ENCODE data around the gene B9D1.
A peak's percentile ranks its signal among the peaks of the same experiment; 100 is the strongest.

B9D1 gene

DNA sequence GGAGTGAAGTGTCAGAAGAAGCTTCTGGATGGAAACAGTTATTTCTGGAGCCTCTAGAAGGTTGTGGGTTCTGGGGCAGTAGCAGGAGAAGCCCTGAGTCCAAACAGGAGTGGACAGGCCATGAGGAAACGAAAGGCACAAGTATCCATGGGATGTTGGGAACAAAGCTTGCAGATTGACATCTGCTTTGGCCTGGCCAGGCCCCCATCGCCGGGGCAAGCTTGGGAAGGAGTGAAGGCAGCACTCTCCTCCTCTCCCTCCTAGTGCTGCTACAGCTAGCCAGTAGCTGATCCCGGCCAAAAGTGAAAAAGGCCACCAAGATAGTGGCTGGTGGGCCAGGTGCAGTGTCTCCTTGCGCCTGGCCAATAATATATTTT is 40.4 kb downstream of the B9D1 start:
- no peak for DNase-seq (ENCODE audit: extremely low spot score)
- POLR2A ChIA-PET: interaction anchor here (0.9 kb wide), 1 partner anchor 56 kb away, joined by 3 read pairs; no protein-coding TSS in a partner anchor
- TF ChIP-seq FOXK2 (IDR thresholded peaks at IDR 0.05): no peak
- TF ChIP-seq L3MBTL2 (conservative IDR thresholded peaks at IDR 0.05): no peak
- TF ChIP-seq TARDBP (IDR thresholded peaks at IDR 0.05): no peak
- no peak for TF ChIP-seq FOXM1 (IDR thresholded peaks at IDR 0.05; ENCODE audit: borderline replicate concordance)
- TF ChIP-seq ARNT (IDR thresholded peaks at IDR 0.05): no peak
- TF ChIP-seq FOXA1 (IDR thresholded peaks at IDR 0.05): no peak
- TF ChIP-seq CTBP1 (IDR thresholded peaks at IDR 0.05; ENCODE audit: borderline replicate concordance): no peak
- no peak for TF ChIP-seq LEF1 (IDR thresholded peaks at IDR 0.05; ENCODE audit: borderline replicate concordance)
- no peak for TF ChIP-seq NFRKB (IDR thresholded peaks at IDR 0.05)
- no peak for TF ChIP-seq ZNF384 (IDR thresholded peaks at IDR 0.05)
- CTCF ChIA-PET: interaction anchor here (0.7 to 1.1 kb wide), 5 partner anchors 12 to 227 kb away, joined by 3 read pairs; partner anchors contain the start of gene B9D1

DNA sequence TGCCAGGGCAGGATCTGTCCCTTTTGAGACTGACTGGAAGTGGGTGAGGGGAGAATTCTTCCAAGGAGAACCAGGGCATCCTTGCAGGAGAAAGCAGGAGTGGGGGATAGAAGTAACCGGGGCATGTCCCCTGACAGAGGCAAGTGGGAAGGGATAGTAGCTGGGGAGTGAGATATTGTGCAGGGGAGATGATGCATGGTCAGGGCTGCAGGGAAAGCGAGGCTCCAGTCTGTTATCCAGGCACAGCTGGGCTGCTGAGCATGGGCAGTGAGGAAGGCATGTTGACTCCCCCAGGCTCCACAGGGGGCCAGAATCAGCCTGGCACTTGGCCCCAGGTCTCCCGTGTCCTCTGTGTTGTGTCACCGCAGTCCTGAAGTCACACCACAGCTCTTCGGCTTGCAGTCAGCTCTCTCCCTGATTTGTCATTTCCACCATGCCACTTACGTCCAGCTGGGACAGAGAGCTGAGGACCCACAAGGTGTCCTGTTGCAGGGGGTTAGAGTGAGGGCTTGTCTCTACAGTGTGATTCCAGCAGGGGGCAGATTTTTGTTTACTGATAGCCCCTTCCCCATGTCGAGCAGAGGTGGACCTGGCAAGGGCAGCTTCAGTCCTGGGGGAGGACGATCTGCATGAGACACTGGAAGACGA is 40.9 kb downstream of the B9D1 start:
- TF ChIP-seq ELF4 (IDR thresholded peaks at IDR 0.05) (no peak), SUZ12 (IDR thresholded peaks at IDR 0.05) (no peak), FOXK2 (IDR thresholded peaks at IDR 0.05) (no peak), LEF1 (IDR thresholded peaks at IDR 0.05; ENCODE audit: borderline replicate concordance) (no peak), SP1 (IDR thresholded peaks at IDR 0.05) (no peak), TARDBP (IDR thresholded peaks at IDR 0.05) (no peak), FOXA1 (IDR thresholded peaks at IDR 0.05) (no peak), ARNT (IDR thresholded peaks at IDR 0.05) (no peak), L3MBTL2 (conservative IDR thresholded peaks at IDR 0.05) (no peak), FOXM1 (IDR thresholded peaks at IDR 0.05; ENCODE audit: borderline replicate concordance) (no peak), NFRKB (IDR thresholded peaks at IDR 0.05) (no peak)
- TF ChIP-seq, protein P1, sequence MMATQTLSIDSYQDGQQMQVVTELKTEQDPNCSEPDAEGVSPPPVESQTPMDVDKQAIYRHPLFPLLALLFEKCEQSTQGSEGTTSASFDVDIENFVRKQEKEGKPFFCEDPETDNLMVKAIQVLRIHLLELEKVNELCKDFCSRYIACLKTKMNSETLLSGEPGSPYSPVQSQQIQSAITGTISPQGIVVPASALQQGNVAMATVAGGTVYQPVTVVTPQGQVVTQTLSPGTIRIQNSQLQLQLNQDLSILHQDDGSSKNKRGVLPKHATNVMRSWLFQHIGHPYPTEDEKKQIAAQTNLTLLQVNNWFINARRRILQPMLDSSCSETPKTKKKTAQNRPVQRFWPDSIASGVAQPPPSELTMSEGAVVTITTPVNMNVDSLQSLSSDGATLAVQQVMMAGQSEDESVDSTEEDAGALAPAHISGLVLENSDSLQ (IDR thresholded peaks at IDR 0.05): no peak
- ChIA-PET CTCF (interaction anchor here (0.6 to 1.4 kb wide), 7 partner anchors 10 to 228 kb away, joined by 3 to 4 read pairs (median 3); partner anchors contain the start of gene B9D1), POLR2A (interaction anchor here (0.9 kb wide), 1 partner anchor 56 kb away, joined by 3 read pairs; no protein-coding TSS in a partner anchor)
- DNase-seq (ENCODE audit: extremely low spot score): no peak

DNA sequence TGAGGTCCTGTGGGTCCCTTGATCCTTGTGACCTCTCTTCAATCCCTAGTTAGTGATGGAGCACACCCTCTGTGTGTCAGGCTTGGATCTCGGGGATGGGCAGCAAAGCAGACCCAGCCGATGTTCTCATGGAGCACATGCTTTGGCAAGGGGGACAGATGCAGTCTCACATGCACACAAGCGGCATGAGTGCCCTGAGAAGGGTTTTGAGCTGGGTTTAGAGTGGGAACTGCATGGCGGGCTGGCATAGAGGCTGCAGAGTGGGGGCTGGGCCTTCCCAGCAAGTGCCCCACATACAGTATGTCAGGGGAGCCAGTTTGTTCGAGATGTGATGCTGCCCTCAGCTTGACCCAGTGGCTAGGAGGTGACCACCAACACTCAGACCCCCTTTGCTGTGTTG is 41.6 kb downstream of the B9D1 start:
- no peak for DNase-seq (ENCODE audit: extremely low spot score)
- CTCF ChIA-PET: interaction anchor here (1.4 kb wide), 1 partner anchor 128 kb away, joined by 4 read pairs; no protein-coding TSS in a partner anchor
- POLR2A ChIA-PET: no interaction called here
- TF ChIP-seq SP1 (IDR thresholded peaks at IDR 0.05) (no peak), HDGF (IDR thresholded peaks at IDR 0.05; ENCODE audit: borderline replicate concordance) (no peak), NFRKB (IDR thresholded peaks at IDR 0.05) (no peak), L3MBTL2 (conservative IDR thresholded peaks at IDR 0.05) (no peak)

DNA sequence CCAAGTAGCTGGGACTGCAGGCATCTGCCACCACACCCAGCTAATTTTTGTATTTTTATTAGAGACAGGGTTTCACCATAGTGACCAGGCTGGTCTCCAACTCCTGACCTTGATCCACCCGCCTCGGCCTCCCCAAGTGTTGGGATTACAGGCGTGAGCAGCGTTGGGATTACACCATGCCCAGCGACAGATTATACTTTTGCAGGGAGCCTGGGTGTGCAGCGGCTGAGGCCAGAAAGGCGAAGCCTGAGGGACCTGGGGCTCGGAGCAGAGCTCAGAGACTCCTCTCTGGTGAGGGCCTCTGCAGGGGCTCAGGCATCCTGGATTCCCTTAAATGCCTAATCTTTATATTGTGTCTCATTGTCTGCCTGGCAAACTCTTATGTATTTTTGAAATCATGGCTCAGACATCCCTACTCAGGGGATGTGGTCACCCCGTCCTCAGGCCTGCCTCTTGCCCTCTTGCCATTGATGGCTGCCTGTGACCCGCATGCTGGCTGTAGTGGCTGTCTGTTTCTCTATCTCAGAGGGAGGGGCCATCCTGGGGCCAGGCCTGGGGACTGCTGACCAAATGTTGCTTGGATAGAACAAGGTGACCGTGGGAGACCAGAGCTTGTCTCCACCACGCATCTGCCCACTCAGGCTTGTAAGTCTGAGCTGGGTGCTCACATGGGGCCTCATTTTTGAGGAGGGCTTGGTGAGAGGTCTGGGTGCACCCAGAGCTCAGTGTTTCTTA is 42.6 kb downstream of the B9D1 start:
- ChIA-PET POLR2A (no interaction called here), CTCF (interaction anchor here (1.2 to 1.4 kb wide), 2 partner anchors 19 to 129 kb away, joined by 4 to 6 read pairs; no protein-coding TSS in a partner anchor)
- DNase-seq (ENCODE audit: extremely low spot score): no peak
- TF ChIP-seq FOXM1 (IDR thresholded peaks at IDR 0.05; ENCODE audit: borderline replicate concordance) (no peak), SUZ12 (IDR thresholded peaks at IDR 0.05) (no peak), SP1 (IDR thresholded peaks at IDR 0.05) (no peak), NFRKB (IDR thresholded peaks at IDR 0.05) (no peak), FOXA1 (IDR thresholded peaks at IDR 0.05) (no peak), LEF1 (IDR thresholded peaks at IDR 0.05; ENCODE audit: borderline replicate concordance) (no peak), BHLHE40 (IDR thresholded peaks at IDR 0.05; ENCODE audit: borderline replicate concordance) (no peak), CTBP1 (IDR thresholded peaks at IDR 0.05; ENCODE audit: borderline replicate concordance) (no peak), ARNT (IDR thresholded peaks at IDR 0.05) (no peak), L3MBTL2 (conservative IDR thresholded peaks at IDR 0.05) (no peak), ELF4 (IDR thresholded peaks at IDR 0.05) (no peak), TARDBP (IDR thresholded peaks at IDR 0.05) (no peak), ZNF384 (IDR thresholded peaks at IDR 0.05) (no peak), HDGF (IDR thresholded peaks at IDR 0.05; ENCODE audit: borderline replicate concordance) (no peak), FOXK2 (IDR thresholded peaks at IDR 0.05) (no peak)
- TF ChIP-seq, protein P1 (IDR thresholded peaks at IDR 0.05): no peak

DNA sequence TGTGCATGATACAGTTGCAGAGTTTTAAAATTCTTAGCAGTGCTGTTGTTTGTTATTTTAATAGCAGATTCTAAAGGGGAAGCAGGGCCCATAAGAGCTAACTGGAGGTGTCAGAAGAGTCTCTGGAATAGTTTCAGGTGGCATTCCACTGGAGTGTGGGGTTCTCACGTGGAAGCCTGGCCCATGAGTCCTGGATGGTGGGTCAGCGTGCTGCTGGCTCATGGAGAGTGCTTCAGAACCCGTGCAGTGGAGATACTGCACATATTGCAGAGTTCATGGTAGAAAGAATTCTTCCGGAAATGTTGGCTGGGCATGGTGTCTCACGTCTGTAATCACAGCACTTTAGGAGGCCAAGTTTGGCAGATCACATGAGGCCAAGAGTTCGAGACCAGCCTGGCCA is 43.9 kb downstream of the B9D1 start:
- ChIA-PET CTCF (interaction anchor here (1.0 kb wide), 1 partner anchor 71 kb away, joined by 3 read pairs; no protein-coding TSS in a partner anchor), POLR2A (no interaction called here)
- peak; percentile 20; the same call in 1 of the 2 replicates for TF ChIP-seq ZNF384 (IDR thresholded peaks at IDR 0.05)
- TF ChIP-seq, protein P1 (IDR thresholded peaks at IDR 0.05): no peak
- TF ChIP-seq HDGF (IDR thresholded peaks at IDR 0.05; ENCODE audit: borderline replicate concordance): no peak
- TF ChIP-seq TARDBP (IDR thresholded peaks at IDR 0.05): no peak
- no peak for DNase-seq (ENCODE audit: extremely low spot score)
